GM18870 (cell line): ENCODE data around the gene ARID3A.

Experiments used
- ATAC-seq: cut with Tn5 transposase; IDR thresholded peaks from one replicate; pipeline ENCODE4 v1.9.1; 2021; ENCODE audit warnings: moderate library complexity; ENCODE audit not compliant: unreplicated experiment

The ARID3A gene

GRCh38 chr19:929203-929890 lies 3.5 kb downstream of the ARID3A start:
- no peak for ATAC-seq

GRCh38 chr19:929891-930258 lies 4.0 kb downstream of the ARID3A start:
- no peak for ATAC-seq

GRCh38 chr19:931860-932647 lies 6.2 kb downstream of the ARID3A start:
- no peak for ATAC-seq

- no peak for ATAC-seq
Observed at GRCh38 chr19:932648-933552, 7.1 kb downstream of the ARID3A start.

GRCh38 chr19:933553-933882 lies 7.7 kb downstream of the ARID3A start:
- no peak for ATAC-seq

- no peak for ATAC-seq
Observed at GRCh38 chr19:934197-934840, 8.5 kb downstream of the ARID3A start.

GRCh38 chr19:934865-935479 lies 9.1 kb downstream of the ARID3A start:
- ATAC-seq = no peak

- no peak for ATAC-seq
Observed at GRCh38 chr19:936175-936546, 10.3 kb downstream of the ARID3A start.

- no peak for ATAC-seq
Observed at GRCh38 chr19:937259-937694, 11.4 kb downstream of the ARID3A start.

- ATAC-seq = no peak
Observed at GRCh38 chr19:938233-938923, 12.5 kb downstream of the ARID3A start.

GRCh38 chr19:939439-939838 lies 13.6 kb downstream of the ARID3A start:
- no peak for ATAC-seq

- ATAC-seq = no peak
Observed at GRCh38 chr19:939922-940321, 14.1 kb downstream of the ARID3A start.

GRCh38 chr19:940591-941291 lies 14.9 kb downstream of the ARID3A start:
- ATAC-seq = no peak

GRCh38 chr19:941292-942132 lies 15.7 kb downstream of the ARID3A start:
- no peak for ATAC-seq

- no peak for ATAC-seq
Observed at GRCh38 chr19:942133-942645, 16.4 kb downstream of the ARID3A start.

- no peak for ATAC-seq
Observed at GRCh38 chr19:943551-944170, 17.8 kb downstream of the ARID3A start.

- ATAC-seq = no peak
Observed at GRCh38 chr19:944171-944567, 18.3 kb downstream of the ARID3A start.

- no peak for ATAC-seq
Observed at GRCh38 chr19:944663-945241, 18.9 kb downstream of the ARID3A start.
